ENCODE data around the gene NUDT16L1.

The NUDT16L1 gene

GRCh38 chr16:4693296-4693955 lies at the start of gene NUDT16L1:
NUDT16L1 (plus strand) TSS chr16:4693562; CDS start chr16:4693727, 165 bp downstream.
- peak; percentile 80 for DNase-seq

GRCh38 chr16:4646773-4647643 lies 46.4 kb upstream of the NUDT16L1 start:
- no peak for DNase-seq

- no peak for DNase-seq
Observed at GRCh38 chr16:4647644-4647980, 45.8 kb upstream of the NUDT16L1 start.

- DNase-seq, result no peak
Observed at GRCh38 chr16:4648917-4649316, 44.4 kb upstream of the NUDT16L1 start.

GRCh38 chr16:4649744-4650442 lies 43.5 kb upstream of the NUDT16L1 start:
- DNase-seq, result no peak

GRCh38 chr16:4650443-4651074 lies 42.8 kb upstream of the NUDT16L1 start:
- DNase-seq, result peak; percentile 19

GRCh38 chr16:4651827-4652226 lies 41.5 kb upstream of the NUDT16L1 start:
- no peak for DNase-seq

GRCh38 chr16:4652561-4652960 lies 40.8 kb upstream of the NUDT16L1 start:
- no peak for DNase-seq

GRCh38 chr16:4654011-4654963 lies 39.1 kb upstream of the NUDT16L1 start:
- peak; percentile 15 for DNase-seq

GRCh38 chr16:4654964-4655590 lies 38.3 kb upstream of the NUDT16L1 start:
- no peak for DNase-seq

GRCh38 chr16:4655801-4656200 lies 37.6 kb upstream of the NUDT16L1 start:
- no peak for DNase-seq

- DNase-seq, result no peak
Observed at GRCh38 chr16:4656221-4656620, 37.1 kb upstream of the NUDT16L1 start.

GRCh38 chr16:4656695-4657686 lies 36.4 kb upstream of the NUDT16L1 start:
- no peak for DNase-seq

- DNase-seq, result no peak
Observed at GRCh38 chr16:4659363-4660353, 33.7 kb upstream of the NUDT16L1 start.

- DNase-seq, result peak; percentile 98
Observed at GRCh38 chr16:4660454-4661007, 32.8 kb upstream of the NUDT16L1 start.

GRCh38 chr16:4661661-4662060 lies 31.7 kb upstream of the NUDT16L1 start:
- no peak for DNase-seq

- DNase-seq, result no peak
Observed at GRCh38 chr16:4663465-4663776, 29.9 kb upstream of the NUDT16L1 start.

GRCh38 chr16:4663777-4664465 lies 29.4 kb upstream of the NUDT16L1 start:
- DNase-seq, result no peak

Measured in kidney glomerular epithelial cell (primary cell).